ENCODE data around the gene RASGRP3. TPM values are rescaled to one million over a fixed set of nuclear protein-coding genes. Genes with fewer than 3 reads are reported as not detected.
"Not testable (repeated sequence)": the region's sequence is repeated elsewhere in the genome, so short reads cannot be mapped to it uniquely, and the experiment has no call there.

Gene RASGRP3
- total and polyA plus RNA-seq, 2 donors (not counting 3 experiments of a cell fraction or from before 2014, with no cell fraction given): 16.0 to 39.6 TPM

GRCh38 chr2:33462512-33462911, 13.9 kb upstream of the RASGRP3 start:
- H3K4me1 ChIP-seq (ENCODE audit: control insufficient read depth, extremely low read depth, insufficient read depth, low read length); H3K9ac ChIP-seq (replicated peaks; ENCODE audit: extremely low read depth, insufficient read depth, low read length); BruUV-seq (replicated peaks); POLR2A ChIA-PET; intact Hi-C loops (cut with micrococcal nuclease); H3K4me3 ChIP-seq (replicated peaks in 1 of 3; ENCODE audit: insufficient read depth in 1 of 3, low read depth in 1 of 3, low read length in 3 of 3); H3K9me1 ChIP-seq (replicated peaks; ENCODE audit: control insufficient read depth, extremely low read depth, insufficient read depth, low read length); dilution Hi-C loops (cut with MboI; ENCODE audit: extremely low pct_ligation_motif_present, low sequenced_read_pairs); H3K4me2 ChIP-seq (ENCODE audit: insufficient read depth, low read length); H3K27me3 ChIP-seq (ENCODE audit: control insufficient read depth in 2 of 2, insufficient read depth in 2 of 2, low read length in 2 of 2); H2AFZ ChIP-seq (ENCODE audit: low read depth, low read length); H3K27ac ChIP-seq (ENCODE audit: insufficient read depth, low read depth, low read length); DNase-seq (ENCODE audit: low read depth, low spot score); H3K79me2 ChIP-seq (ENCODE audit: control insufficient read depth, insufficient read depth, low read length); FAIRE-seq; H3K9me3 ChIP-seq (replicated peaks; ENCODE audit: control insufficient read depth, insufficient read depth, low read length); H3K36me3 ChIP-seq (ENCODE audit: control insufficient read depth in 2 of 2, extremely low read depth in 1 of 2, insufficient read depth in 2 of 2, low read length in 2 of 2); H4K20me1 ChIP-seq (replicated peaks; ENCODE audit: control insufficient read depth, extremely low read depth, insufficient read depth, low read length): not testable (repeated sequence)
- CTCF ChIA-PET: interaction anchor here (0.9 kb wide), 1 partner anchor 14 kb away, joined by 3 read pairs; the partner anchor contains the start of gene RASGRP3

GRCh38 chr2:33467413-33467812, 9.0 kb upstream of the RASGRP3 start:
- no peak overlapping the region for H2AFZ ChIP-seq (ENCODE audit: low read depth, low read length)
- no peaks in the 10 kb centered on the region for H3K9me1 ChIP-seq (replicated peaks; ENCODE audit: control insufficient read depth, extremely low read depth, insufficient read depth, low read length)
- CTCF ChIA-PET: interaction anchor here (0.8 to 3.5 kb wide), 4 partner anchors 27 to 115 kb away, joined by 3 to 12 read pairs (median 4); no protein-coding TSS in a partner anchor
- no peaks in the 10 kb centered on the region for H3K9me3 ChIP-seq (replicated peaks; ENCODE audit: control insufficient read depth, insufficient read depth, low read length)
- no peaks in the 10 kb centered on the region for H3K36me3 ChIP-seq (ENCODE audit: control insufficient read depth in 2 of 2, extremely low read depth in 1 of 2, insufficient read depth in 2 of 2, low read length in 2 of 2)
- no peak overlapping the region for H3K4me2 ChIP-seq (ENCODE audit: insufficient read depth, low read length)
- DNase-seq (ENCODE audit: low read depth, low spot score) (no peak), FAIRE-seq (no peak)
- H3K4me3 ChIP-seq (replicated peaks in 1 of 3; ENCODE audit: insufficient read depth in 1 of 3, low read depth in 1 of 3, low read length in 3 of 3): no peak overlapping the region
- TF ChIP-seq MYC (IDR thresholded peaks at IDR 0.05; ENCODE audit: low read depth, low read length) (no peak), POLR2AphosphoS5 (IDR thresholded peaks at IDR 0.05; ENCODE audit: insufficient read depth, low read depth, low read length) (no peak), JUN (IDR thresholded peaks at IDR 0.05; ENCODE audit: borderline replicate concordance, insufficient read depth, insufficient read length, low read depth) (no peak), POLR2A (IDR thresholded peaks at IDR 0.05; ENCODE audit: low read depth, low read length) (no peak), MAX (IDR thresholded peaks at IDR 0.05; ENCODE audit: insufficient read depth, insufficient read length) (no peak)
- no peak overlapping the region for H3K27ac ChIP-seq (ENCODE audit: insufficient read depth, low read depth, low read length)
- no peaks in the 10 kb centered on the region for H4K20me1 ChIP-seq (replicated peaks; ENCODE audit: control insufficient read depth, extremely low read depth, insufficient read depth, low read length)
- POLR2A ChIA-PET: no interaction called here
- no peaks in the 10 kb centered on the region for H3K79me2 ChIP-seq (ENCODE audit: control insufficient read depth, insufficient read depth, low read length)
- no TSS peak for BruUV-seq (replicated peaks)
- H3K4me1 ChIP-seq (ENCODE audit: control insufficient read depth, extremely low read depth, insufficient read depth, low read length): no peaks in the 10 kb centered on the region
- intact Hi-C loops (cut with micrococcal nuclease) (no loop called here), dilution Hi-C loops (cut with MboI; ENCODE audit: extremely low pct_ligation_motif_present, low sequenced_read_pairs) (no loop called here)
- H3K9ac ChIP-seq (replicated peaks; ENCODE audit: extremely low read depth, insufficient read depth, low read length): no peak overlapping the region
- H3K27me3 ChIP-seq (ENCODE audit: control insufficient read depth in 2 of 2, insufficient read depth in 2 of 2, low read length in 2 of 2): peaks cover 0 to 2% of the 10 kb centered on the region in 2 experiments

Measured in endothelial cell of umbilical vein (primary cell).